ENCODE results near the gene MAGI2. TPM values are rescaled to one million over a fixed set of nuclear protein-coding genes. Genes with fewer than 3 reads are reported as not detected.
"Not testable (repeated sequence)": the region's sequence is repeated elsewhere in the genome, so short reads cannot be mapped to it uniquely, and the experiment has no call there.

Gene MAGI2
- total RNA-seq, 1 donor from 2014 or later, result 10.7 TPM

GRCh38 chr7:79090543-79090942 lies 362.9 kb downstream of the MAGI2 start:
- DNase-seq (ENCODE audit: extremely low spot score, unreplicated experiment), result no peak
- Mint-ChIP-seq H3K36me3 (ENCODE audit: unreplicated experiment) (no peaks in the 10 kb centered on the region), H3K4me3 (ENCODE audit: unreplicated experiment) (no peak overlapping the region), H3K4me1 (ENCODE audit: unreplicated experiment) (no peaks in the 10 kb centered on the region), H3K9me3 (ENCODE audit: unreplicated experiment) (peaks cover 16% of the 10 kb centered on the region), H3K27me3 (ENCODE audit: unreplicated experiment) (no peaks in the 10 kb centered on the region), H3K27ac (ENCODE audit: unreplicated experiment) (no peak overlapping the region)
- TF ChIP-seq CTCF (IDR thresholded peaks at IDR 0.05), result no peak

- Mint-ChIP-seq H3K27me3 (ENCODE audit: unreplicated experiment) (peaks cover 5% of the 10 kb centered on the region), H3K36me3 (ENCODE audit: unreplicated experiment) (no peaks in the 10 kb centered on the region), H3K4me3 (ENCODE audit: unreplicated experiment) (no peak overlapping the region), H3K27ac (ENCODE audit: unreplicated experiment) (no peak overlapping the region), H3K9me3 (ENCODE audit: unreplicated experiment) (peaks cover 15% of the 10 kb centered on the region), H3K4me1 (ENCODE audit: unreplicated experiment) (no peaks in the 10 kb centered on the region)
- no peak for DNase-seq (ENCODE audit: extremely low spot score, unreplicated experiment)
- TF ChIP-seq CTCF (IDR thresholded peaks at IDR 0.05), result no peak
Measured at GRCh38 chr7:79084423-79084822, 369.0 kb downstream of the MAGI2 start.

GRCh38 chr7:79079919-79080554 lies 373.4 kb downstream of the MAGI2 start:
- Mint-ChIP-seq H3K4me1 (ENCODE audit: unreplicated experiment) (no peaks in the 10 kb centered on the region), H3K36me3 (ENCODE audit: unreplicated experiment) (no peaks in the 10 kb centered on the region), H3K27me3 (ENCODE audit: unreplicated experiment) (peaks cover 5% of the 10 kb centered on the region), H3K27ac (ENCODE audit: unreplicated experiment) (no peak overlapping the region), H3K9me3 (ENCODE audit: unreplicated experiment) (no peaks in the 10 kb centered on the region), H3K4me3 (ENCODE audit: unreplicated experiment) (no peak overlapping the region)
- no peak for TF ChIP-seq CTCF (IDR thresholded peaks at IDR 0.05)
- DNase-seq (ENCODE audit: extremely low spot score, unreplicated experiment), result no peak

GRCh38 chr7:79078273-79078672 lies 375.2 kb downstream of the MAGI2 start:
- Mint-ChIP-seq H3K4me1 (ENCODE audit: unreplicated experiment) (no peaks in the 10 kb centered on the region), H3K9me3 (ENCODE audit: unreplicated experiment) (no peaks in the 10 kb centered on the region), H3K27ac (ENCODE audit: unreplicated experiment) (no peak overlapping the region), H3K4me3 (ENCODE audit: unreplicated experiment) (no peak overlapping the region), H3K27me3 (ENCODE audit: unreplicated experiment) (no peaks in the 10 kb centered on the region), H3K36me3 (ENCODE audit: unreplicated experiment) (no peaks in the 10 kb centered on the region)
- DNase-seq (ENCODE audit: extremely low spot score, unreplicated experiment), result no peak
- TF ChIP-seq CTCF (IDR thresholded peaks at IDR 0.05), result no peak

GRCh38 chr7:79071187-79071586 lies 382.3 kb downstream of the MAGI2 start:
- not testable (repeated sequence) for H3K4me1 Mint-ChIP-seq (ENCODE audit: unreplicated experiment); DNase-seq (ENCODE audit: extremely low spot score, unreplicated experiment); H3K27ac Mint-ChIP-seq (ENCODE audit: unreplicated experiment); H3K36me3 Mint-ChIP-seq (ENCODE audit: unreplicated experiment); H3K4me3 Mint-ChIP-seq (ENCODE audit: unreplicated experiment); H3K27me3 Mint-ChIP-seq (ENCODE audit: unreplicated experiment)
- peaks cover 16% of the 10 kb centered on the region for H3K9me3 Mint-ChIP-seq (ENCODE audit: unreplicated experiment)

All from osteocyte (in vitro differentiated cells).